Effector CD4-positive, alpha-beta T cell (primary cell): ENCODE data around the gene HOXD1.

Experiments used
- DNase-seq: peaks from one replicate; pipeline ENCODE4 v3.0.0-alpha.2; 2020

The HOXD1 gene

DNA sequence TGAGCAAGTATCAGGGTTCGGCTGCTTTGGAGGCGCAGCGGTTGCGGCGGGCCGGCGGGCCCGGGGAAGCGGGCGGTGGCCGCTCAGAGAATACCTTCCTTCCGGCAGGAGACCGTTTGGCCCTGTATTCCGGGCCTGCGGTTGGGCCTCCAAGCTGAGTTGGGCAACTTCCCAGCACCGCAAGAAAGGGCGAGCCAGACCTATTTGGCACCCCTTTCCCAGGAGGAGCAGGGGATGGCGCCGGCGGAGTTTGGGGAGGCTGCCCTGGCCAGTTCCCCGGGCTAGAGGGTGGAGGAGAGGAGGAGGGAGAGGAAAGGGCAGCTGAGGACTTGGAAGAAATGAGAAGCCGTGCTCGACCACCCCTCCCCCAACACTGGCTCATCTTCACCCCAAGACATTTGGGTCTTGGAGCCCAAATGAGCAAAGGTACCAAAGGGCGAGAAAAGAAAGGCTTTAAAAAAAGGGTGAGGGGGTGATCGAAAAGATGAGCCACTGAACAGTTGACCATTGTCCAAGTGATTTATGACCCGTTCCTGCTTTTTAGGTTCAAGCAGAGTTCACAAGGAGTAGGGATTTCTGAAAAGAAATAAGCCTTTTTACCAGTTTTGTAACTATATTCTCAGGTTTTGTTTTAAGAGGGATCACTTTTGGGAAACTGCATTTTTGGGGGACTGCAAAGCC is 23.0 kb upstream of the HOXD1 start:
- DNase-seq: no peak

DNA sequence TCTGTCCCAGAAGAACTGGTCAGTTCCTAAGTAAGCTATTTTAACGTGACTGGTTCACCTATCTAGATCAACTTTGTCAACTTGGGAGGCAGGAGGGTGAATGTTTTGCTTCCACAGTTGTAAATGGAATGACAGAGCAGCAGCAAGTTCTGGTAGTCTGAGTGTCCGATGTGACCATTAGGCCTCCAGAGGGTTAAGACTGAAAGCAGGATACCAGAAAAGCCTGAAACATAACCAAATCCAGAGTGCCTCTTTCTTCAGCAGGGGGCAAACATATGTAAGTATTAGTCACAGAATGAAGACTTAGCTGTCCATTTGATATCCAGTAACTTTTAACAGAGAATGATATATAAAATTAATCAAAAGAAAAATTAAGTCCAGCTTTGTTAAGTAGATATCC is 22.2 kb upstream of the HOXD1 start:
- DNase-seq: no peak

DNA sequence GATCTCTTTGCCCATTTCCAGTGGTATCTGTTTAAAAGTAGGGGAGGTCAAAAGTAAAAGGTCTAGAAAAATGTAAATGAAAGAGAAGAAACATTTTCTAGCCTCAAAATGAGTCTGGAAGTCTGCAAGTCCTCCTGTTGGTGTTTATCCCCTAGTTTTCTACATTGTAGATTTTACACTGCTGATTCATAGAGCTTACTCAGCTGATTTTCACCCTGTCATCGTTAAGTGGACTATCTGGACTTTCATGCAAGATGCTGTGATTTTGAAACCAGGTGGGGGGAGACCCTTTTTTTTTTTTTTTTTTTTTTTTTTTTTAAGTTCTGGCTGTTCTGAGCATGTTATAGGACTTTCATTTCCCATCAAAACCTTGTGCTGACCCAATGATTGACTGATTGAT is 21.1 kb upstream of the HOXD1 start:
- DNase-seq: no peak

DNA sequence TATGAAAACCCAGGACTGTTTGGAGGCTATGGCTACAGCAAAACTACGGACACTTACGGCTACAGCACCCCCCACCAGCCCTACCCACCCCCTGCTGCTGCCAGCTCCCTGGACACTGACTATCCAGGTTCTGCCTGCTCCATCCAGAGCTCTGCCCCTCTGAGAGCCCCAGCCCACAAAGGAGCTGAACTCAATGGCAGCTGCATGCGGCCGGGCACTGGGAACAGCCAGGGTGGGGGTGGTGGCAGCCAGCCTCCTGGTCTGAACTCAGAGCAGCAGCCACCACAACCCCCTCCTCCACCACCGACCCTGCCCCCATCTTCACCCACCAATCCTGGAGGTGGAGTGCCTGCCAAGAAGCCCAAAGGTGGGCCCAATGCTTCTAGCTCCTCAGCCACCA is 19.3 kb upstream of the HOXD1 start:
- no peak for DNase-seq

- no peak for DNase-seq
Observed at GRCh38 chr2:176169711-176170110, 18.8 kb upstream of the HOXD1 start.

DNA sequence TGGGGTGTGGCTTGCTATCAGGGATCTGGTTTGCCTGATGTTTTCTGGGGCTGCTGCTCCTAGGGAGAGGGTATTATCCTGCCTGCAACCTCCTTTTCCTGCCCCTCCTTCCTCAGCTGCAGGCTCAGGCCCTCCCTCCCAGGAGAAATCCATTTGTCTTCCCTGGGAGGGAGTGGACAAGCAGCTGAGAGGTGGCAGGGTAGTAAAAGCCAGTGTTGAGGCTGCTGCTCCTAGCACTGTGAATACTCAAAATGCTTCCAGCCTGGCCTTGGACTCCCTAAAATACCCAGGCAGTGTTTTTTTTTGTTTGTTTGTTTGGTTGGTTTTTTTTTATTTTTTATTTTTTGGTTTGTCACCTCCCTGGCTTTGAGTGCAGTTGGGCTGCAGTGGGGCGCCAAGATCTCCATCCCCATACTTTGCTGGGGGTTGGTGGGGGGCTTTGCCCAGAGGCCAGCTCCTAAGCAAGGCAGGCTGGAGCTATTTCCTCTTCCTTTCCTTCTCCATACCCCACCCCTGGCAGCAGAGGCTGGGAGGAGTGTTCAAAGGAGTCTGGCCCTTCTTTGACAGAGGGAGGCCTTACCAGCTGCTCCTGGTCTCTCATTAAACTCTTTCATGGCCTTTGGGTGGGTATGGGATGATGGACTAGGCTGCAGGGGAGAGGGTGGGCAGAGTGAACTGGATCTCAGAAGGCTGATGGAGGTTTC is 17.7 kb upstream of the HOXD1 start:
- DNase-seq: no peak

- DNase-seq: no peak
Observed at GRCh38 chr2:176171351-176172006, 17.0 kb upstream of the HOXD1 start.

DNA sequence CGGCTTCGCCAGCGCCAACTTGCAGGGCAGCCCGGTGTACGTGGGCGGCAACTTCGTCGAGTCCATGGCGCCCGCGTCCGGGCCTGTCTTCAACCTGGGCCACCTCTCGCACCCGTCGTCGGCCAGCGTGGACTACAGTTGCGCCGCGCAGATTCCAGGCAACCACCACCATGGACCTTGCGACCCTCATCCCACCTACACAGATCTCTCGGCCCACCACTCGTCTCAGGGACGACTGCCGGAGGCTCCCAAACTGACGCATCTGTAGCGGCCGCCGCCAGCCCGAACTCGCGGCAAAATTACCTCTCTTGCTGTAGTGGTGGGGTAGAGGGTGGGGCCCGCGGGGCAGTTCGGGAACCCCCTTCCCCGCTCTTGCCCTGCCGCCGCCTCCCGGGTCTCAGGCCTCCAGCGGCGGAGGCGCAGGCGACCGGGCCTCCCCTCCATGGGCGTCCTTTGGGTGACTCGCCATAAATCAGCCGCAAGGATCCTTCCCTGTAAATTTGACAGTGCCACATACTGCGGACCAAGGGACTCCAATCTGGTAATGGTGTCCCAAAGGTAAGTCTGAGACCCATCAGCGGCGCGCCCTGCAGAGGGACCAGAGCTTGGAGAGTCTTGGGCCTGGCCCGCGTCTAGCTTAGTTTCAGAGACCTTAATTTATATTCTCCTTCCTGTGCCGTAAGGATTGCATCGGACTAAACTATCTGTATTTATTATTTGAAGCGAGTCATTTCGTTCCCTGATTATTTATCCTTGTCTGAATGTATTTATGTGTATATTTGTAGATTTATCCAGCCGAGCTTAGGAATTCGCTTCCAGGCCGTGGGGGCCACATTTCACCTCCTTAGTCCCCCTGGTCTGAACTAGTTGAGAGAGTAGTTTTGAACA is 16.2 kb upstream of the HOXD1 start:
- DNase-seq: no peak

DNA sequence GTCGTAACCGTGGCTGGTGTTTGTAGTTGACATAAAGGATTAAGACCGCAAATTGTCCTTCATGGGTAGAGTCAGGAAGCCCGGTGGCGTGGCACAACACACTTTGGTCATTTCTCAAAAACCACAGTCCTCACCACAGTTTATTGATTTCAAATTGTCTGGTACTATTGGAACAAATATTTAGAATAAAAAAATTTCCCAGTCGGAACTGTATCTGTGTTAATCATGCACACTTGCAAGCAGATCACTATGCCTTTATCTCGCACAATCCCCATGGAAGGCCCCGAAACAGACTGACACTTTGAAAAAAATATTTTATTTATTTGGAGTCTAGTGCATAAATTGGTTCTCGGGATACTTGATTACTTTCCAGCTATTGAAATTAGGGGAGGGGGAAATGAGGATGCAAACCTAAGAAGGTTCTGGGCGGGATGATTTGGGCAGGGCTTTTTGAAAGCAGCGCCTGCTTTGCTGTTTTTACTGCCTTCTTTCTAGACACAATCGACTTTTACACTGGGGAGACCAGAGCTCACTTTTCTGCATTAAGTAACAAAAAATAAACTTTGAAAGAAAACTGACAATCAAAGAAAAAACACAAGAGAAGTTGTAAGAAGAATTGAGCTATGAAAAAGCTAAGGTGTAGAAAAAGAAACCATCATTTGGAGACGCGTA is 15.4 kb upstream of the HOXD1 start:
- DNase-seq: no peak

DNA sequence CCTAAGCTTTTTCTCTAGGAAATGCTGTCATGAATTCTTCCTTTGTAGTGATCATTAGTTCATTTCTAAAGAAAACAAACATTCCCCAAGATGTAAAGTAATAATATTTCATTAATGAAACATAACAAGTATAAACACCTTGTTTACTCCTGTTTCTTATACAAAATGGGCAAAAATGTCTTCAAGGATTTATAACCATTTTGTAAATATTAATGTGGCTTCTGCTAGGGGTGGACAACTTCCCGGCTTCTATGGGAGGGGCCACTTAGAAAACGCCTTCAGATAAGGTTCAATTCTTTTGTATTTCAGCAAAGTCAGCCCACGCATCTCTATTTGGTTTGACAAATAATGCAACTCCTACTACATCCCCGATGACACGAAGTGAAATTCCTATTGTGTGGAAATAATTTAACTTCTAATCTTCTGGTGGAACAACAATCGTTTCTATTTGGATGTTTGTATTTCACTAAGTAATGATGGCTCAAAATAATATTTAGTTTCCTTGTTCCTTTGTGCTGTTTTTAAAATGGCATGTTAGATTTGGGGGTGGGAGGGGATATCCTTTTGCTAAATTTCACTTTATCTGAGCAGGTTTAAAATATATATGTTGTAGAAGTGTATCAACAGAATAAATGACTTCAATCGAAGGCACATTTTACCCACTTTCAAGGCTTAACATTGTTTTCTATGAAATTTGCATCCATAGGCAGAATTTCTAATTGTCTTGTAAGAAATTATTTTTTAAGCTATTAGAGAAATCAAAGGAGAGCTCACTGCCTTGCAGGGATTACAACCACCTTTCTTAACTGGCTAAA is 14.7 kb upstream of the HOXD1 start:
- DNase-seq: no peak

DNA sequence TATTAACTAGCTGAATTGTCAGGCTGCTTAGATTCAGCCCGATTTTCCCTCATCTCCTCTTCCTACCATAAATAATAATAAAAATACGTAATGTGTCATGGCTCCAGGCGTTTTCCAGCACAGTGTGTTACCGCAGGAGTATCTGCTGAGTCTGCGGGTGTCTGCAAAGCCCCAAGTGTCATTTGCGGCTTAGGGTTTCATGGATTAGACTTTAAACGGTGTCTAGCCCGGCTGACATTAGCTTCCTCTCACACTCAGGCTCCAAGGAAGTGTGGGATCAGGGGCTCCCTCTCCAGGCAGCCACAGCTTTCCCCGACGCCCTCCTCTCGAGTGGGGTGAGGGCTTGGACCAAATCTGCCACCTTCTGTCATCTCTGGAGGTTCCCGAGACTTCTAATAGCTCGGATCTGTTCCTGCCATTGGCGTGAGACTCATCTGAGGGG is 14.1 kb upstream of the HOXD1 start:
- DNase-seq: no peak

GRCh38 chr2:176174824-176175708 is 13.4 kb upstream of the HOXD1 start:
- DNase-seq: no peak

- no peak for DNase-seq
Observed at GRCh38 chr2:176175709-176176607, 12.5 kb upstream of the HOXD1 start.

- no peak for DNase-seq
Observed at GRCh38 chr2:176177580-176178037, 10.9 kb upstream of the HOXD1 start.

GRCh38 chr2:176178038-176178756 is 10.3 kb upstream of the HOXD1 start:
- no peak for DNase-seq

DNA sequence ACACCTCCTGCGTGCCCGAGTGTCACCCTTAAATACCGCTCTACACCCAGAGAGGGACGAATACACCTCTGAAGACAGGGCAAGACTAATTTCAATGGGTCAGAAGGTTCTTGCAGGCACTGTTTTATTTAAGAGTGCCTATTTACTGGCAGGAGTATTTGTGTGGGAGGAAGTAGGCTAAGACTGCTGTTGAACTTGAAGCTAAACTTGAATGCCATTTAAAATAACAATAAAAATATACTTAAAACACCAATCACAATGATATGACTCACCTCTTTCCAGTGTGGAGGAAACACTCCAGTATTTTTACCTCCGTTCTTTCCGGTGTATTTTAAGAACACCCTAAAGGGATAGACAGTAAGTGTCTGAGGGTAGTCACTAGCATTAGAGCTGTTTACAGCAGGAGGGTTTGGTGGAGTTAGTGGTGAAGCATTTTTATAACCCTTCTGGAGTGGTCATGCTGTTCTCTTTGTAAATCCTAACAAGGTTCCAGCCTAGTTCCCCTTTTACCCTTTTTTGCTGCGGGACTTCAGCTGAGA is 9.6 kb upstream of the HOXD1 start:
- DNase-seq: no peak

DNA sequence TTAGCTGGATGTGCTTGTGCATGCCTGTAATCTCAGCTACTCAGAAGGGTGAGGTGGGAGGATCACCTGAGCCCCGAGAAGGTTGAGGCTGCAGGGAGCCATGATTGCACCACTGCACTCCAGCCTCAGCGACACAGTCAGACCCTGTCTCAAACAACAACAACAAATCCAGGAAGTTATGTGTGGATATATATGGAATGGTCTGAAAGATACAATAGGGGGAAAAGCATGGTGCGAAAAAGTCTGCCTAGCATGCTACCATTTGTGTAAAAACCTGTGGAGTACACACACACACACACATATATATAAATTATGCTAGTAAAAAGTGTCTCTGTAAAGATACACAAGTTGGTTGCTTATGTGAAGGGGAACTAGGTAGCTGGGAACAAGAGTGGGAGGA is 6.9 kb upstream of the HOXD1 start:
- no peak for DNase-seq

DNA sequence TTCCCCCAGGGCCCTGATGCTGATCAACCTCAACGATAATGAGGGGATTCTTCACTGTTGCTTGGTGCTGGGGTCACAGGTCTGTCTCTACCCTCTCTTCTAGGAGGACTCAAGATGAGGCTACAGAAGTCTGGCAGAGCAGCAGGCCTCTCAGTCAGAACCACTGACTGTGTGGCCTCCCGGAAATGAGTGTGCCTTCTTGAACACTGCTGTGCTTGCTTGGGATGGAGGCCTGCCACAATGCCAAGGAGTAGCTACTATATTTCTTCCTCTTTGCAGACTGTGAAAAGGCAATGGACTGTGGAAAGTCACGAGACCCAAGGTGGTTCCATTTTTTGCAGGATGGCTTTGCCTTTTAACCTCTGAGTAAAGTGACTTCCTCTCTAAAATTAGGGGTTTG is 5.8 kb upstream of the HOXD1 start:
- DNase-seq: no peak
